ENCODE results near the gene MVB12B. TPM values are rescaled to one million over a fixed set of nuclear protein-coding genes. Genes with fewer than 3 reads are reported as not detected.

The MVB12B gene
- total and polyA plus RNA-seq, 8 donors = 19.9 to 25.3 (median 22.8) TPM

- intact Hi-C loops (cut with DNase I) = loop anchor here in 1 of 2 donors (10.0 kb wide), 1 partner anchor 54 kb away; no protein-coding TSS in a partner anchor
- H3K4me3 ChIP-seq = no peak overlapping the region
- peak; percentile 93 to 98 for TF ChIP-seq CTCF (IDR thresholded peaks at IDR 0.05)
- ATAC-seq (peak; percentile 76), DNase-seq (peak; percentile 70 to 94 (median 83))
- H3K4me1 ChIP-seq = peaks cover 6 to 33% of the 10 kb centered on the region in 2 donors
- H3K27me3 ChIP-seq = peaks cover 0 to 15% of the 10 kb centered on the region in 2 donors
- H3K9me3 ChIP-seq = no peaks in the 10 kb centered on the region
- no peak overlapping the region for H3K27ac ChIP-seq
- peaks cover 0 to 23% of the 10 kb centered on the region in 2 donors for H3K36me3 ChIP-seq
Observed at GRCh38 chr9:126500600-126501382, 174.2 kb downstream of the MVB12B start.

DNA sequence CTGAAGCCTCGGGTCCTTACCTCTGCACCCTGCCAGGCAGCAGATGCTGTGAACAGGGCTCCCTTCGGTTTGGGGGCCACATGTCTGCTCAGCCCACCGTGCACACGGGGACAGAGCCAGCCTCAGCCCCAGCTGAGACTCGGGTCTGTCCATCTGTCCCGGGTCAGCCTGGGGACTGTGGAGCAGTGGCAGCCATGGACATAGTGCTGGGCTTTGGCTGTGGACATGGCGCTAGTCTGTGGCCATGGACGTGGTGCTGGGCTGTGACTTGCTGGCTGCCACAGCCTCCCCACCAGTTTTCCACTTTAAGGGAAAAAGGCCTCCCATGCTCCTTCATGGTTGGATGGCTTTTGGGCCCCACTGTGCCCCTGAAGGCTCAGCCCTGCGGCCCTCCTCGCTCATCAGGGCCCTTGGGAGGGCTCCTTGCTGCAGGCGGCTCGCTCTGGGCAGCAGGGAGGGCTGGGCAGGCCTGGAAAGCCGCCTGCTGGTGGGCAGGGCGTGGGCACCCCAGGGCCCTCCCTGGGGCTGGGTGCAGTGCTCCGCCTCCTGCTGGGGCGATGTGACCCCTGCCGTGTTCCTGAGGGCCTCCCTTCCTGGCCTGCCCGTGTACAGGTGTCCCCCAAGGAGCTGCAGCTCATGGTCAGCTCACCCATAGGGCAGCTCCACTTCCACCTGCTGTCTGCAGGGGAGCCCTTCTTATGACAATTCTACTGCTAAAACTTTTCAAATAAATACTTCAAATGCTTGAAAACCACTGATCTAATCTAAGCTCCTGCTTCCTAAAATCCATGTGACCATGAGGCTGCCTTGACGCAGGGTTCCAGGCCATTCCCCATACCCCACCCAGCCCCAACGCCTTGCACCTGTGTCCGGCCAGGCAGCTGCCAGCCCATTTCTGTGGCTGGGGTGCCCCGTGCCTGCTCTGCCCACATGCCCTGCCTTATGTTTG lies 175.0 kb downstream of the MVB12B start:
- intact Hi-C loops (cut with DNase I) = loop anchor here (2.0 to 10.0 kb wide), 2 partner anchors 53 to 55 kb away; no protein-coding TSS in a partner anchor

GRCh38 chr9:126502417-126503332 lies 176.0 kb downstream of the MVB12B start:
- DNase-seq (peak in 1 of 4 donors; percentile 69), ATAC-seq (no peak)
- intact Hi-C loops (cut with DNase I) = loop anchor here (2.0 to 10.0 kb wide), 2 partner anchors 52 to 54 kb away; no protein-coding TSS in a partner anchor
- H3K27ac ChIP-seq = no peak overlapping the region
- TF ChIP-seq CTCF (IDR thresholded peaks at IDR 0.05) = no peak
- no peak overlapping the region for H3K4me3 ChIP-seq
- H3K27me3 ChIP-seq = peaks cover 0 to 15% of the 10 kb centered on the region in 2 donors
- H3K4me1 ChIP-seq = peaks cover 6 to 27% of the 10 kb centered on the region in 2 donors
- H3K36me3 ChIP-seq = peaks cover 0 to 23% of the 10 kb centered on the region in 2 donors
- no peaks in the 10 kb centered on the region for H3K9me3 ChIP-seq

More for the DNA sequence above, 175.0 kb downstream of the MVB12B start:
- Histone ChIP-seq H3K4me3 (no peak overlapping the region), H3K36me3 (peaks cover 0 to 23% of the 10 kb centered on the region in 2 donors), H3K4me1 (peaks cover 6 to 33% of the 10 kb centered on the region in 2 donors), H3K27ac (no peak overlapping the region), H3K27me3 (peaks cover 0 to 15% of the 10 kb centered on the region in 2 donors), H3K9me3 (no peaks in the 10 kb centered on the region)
- DNase-seq (peak in 1 of 4 donors; percentile 66), ATAC-seq (no peak)
- no peak for TF ChIP-seq CTCF (IDR thresholded peaks at IDR 0.05)

DNA sequence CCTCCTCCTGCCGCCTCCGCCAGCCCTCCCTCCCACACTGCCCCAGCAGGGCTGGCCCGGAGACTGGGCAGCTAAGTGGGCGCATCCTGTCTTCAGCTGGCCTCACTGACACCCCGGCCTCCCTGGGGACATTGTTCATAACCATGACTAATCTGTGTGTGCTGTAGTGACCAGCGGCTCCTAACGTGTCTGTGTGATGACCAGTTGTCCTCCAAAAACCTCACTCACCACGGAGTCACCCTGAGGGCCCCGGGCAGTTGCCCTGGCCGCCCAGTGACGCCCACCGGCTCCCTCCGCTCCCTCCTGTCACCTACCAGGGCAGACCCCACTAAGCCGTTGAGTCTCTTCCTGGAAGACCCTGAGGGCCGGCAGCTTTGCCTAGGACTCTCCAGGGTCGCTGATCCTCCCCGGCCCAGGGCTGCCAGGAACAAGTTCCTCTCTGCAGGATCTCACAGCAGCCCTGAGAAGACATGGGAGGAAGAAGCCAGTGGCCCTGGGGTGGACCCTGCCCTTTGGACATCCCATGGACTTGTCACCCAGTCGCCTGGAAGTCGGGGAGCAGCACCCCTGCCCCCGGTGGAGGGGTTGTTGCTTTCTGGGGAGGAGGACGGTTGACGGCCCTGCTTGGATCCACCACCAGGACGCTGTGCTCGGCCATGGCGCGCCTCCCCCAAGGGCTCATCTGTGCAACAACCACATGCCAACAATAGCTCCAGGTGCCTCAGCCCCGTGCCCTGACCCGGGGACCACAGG lies 176.9 kb downstream of the MVB12B start:
- peak in 1 of 4 donors; percentile 67 for DNase-seq
- intact Hi-C loops (cut with DNase I) = loop anchor here (2.0 to 10.0 kb wide), 2 partner anchors 51 to 53 kb away; no protein-coding TSS in a partner anchor
- H3K9me3 ChIP-seq = no peaks in the 10 kb centered on the region
- H3K36me3 ChIP-seq = peaks cover 0 to 23% of the 10 kb centered on the region in 2 donors
- no peak overlapping the region for H3K4me3 ChIP-seq
- no peak for ATAC-seq
- no peak overlapping the region for H3K27ac ChIP-seq
- peaks cover 0 to 15% of the 10 kb centered on the region in 2 donors for H3K27me3 ChIP-seq
- TF ChIP-seq CTCF (IDR thresholded peaks at IDR 0.05) = no peak
- peaks cover 6 to 21% of the 10 kb centered on the region in 2 donors for H3K4me1 ChIP-seq

All from left lung (tissue), 10 donors.